ENCODE data around the gene ANKH.

The ANKH gene

DNA sequence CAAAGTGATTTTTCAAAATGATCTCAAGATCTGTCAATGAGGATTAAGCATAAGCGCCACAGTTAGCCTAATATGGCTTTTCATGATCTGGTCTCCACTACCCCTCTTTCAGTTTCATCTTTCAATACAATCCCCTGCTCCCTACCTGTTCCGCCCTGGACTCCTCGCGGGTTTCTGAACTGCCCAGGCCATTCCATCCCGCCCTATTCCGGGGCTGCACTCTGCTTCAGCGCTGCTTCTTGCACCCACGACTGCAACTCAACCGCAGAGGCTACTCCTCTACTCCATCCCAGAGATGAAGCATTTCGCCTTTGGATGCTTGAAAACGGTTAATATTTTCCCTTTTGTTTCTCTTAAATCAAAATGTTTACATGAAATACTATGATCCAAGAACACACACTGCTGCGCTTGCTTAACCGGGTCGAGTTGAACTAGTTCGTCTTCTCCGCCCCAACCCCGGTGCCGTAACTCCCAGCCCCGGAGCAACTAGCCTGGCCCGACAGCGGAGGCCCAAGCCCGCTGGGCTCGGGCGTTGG is 207.8 kb downstream of the ANKH start:
- TF ChIP-seq, protein P1, sequence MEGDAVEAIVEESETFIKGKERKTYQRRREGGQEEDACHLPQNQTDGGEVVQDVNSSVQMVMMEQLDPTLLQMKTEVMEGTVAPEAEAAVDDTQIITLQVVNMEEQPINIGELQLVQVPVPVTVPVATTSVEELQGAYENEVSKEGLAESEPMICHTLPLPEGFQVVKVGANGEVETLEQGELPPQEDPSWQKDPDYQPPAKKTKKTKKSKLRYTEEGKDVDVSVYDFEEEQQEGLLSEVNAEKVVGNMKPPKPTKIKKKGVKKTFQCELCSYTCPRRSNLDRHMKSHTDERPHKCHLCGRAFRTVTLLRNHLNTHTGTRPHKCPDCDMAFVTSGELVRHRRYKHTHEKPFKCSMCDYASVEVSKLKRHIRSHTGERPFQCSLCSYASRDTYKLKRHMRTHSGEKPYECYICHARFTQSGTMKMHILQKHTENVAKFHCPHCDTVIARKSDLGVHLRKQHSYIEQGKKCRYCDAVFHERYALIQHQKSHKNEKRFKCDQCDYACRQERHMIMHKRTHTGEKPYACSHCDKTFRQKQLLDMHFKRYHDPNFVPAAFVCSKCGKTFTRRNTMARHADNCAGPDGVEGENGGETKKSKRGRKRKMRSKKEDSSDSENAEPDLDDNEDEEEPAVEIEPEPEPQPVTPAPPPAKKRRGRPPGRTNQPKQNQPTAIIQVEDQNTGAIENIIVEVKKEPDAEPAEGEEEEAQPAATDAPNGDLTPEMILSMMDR (IDR thresholded peaks at IDR 0.05; ENCODE audit: low read depth, low read length) = no peak
- no peak for DNase-seq (ENCODE audit: extremely low read depth, low read depth)

GRCh38 chr5:14662721-14663260 is 208.8 kb downstream of the ANKH start:
- TF ChIP-seq, protein P1 (IDR thresholded peaks at IDR 0.05; ENCODE audit: low read depth, low read length) = no peak
- no peak for DNase-seq (ENCODE audit: extremely low read depth, low read depth)

GRCh38 chr5:14660833-14661232 is 210.7 kb downstream of the ANKH start:
- DNase-seq (ENCODE audit: extremely low read depth, low read depth) = no peak
- TF ChIP-seq, protein P1 (IDR thresholded peaks at IDR 0.05; ENCODE audit: low read depth, low read length) = no peak

DNA sequence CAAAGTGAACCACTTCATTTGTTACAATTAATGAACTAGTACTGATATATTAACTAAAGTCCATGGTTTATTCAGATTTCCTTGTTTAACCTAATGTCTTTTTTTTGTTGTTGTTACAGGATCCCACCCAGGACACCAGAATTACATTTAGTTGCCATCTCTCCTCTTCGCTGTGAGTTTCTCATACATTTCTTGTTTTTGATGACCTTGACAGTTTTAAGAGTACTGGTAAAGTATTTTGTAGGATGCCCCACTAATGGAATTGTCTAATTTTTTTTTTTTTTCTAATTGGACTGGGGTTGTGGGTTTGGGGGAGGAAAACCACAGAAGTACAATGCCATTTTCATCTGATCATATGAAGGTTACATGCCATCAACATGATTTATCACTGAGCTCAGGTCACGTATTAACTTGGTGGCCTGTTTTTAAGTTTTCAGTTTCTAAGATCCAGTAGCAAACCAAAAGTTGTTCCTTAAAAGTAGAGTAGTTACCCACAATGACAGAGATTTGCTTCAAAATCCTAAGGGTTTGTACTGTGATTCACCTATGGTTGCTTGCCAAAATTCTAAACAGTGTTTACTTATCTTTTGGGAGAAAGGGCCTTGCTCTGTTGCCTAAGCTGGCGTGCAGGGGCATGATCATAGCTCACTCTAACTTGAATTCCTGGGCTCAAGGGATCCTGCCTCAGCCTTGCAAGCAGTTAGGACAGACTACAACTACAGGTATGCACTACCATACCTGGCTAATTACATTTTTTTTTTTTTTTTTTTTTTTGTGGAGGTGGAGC is 211.6 kb downstream of the ANKH start:
- TF ChIP-seq, protein P1 (IDR thresholded peaks at IDR 0.05; ENCODE audit: low read depth, low read length) = no peak
- DNase-seq (ENCODE audit: extremely low read depth, low read depth) = peak; percentile 40

GRCh38 chr5:14656898-14657297 is 214.7 kb downstream of the ANKH start:
- no peak for DNase-seq (ENCODE audit: extremely low read depth, low read depth)
- TF ChIP-seq, protein P1 (IDR thresholded peaks at IDR 0.05; ENCODE audit: low read depth, low read length) = no peak

GRCh38 chr5:14655146-14655741 is 216.3 kb downstream of the ANKH start:
- no peak for DNase-seq (ENCODE audit: extremely low read depth, low read depth)
- TF ChIP-seq, protein P1 (IDR thresholded peaks at IDR 0.05; ENCODE audit: low read depth, low read length) = no peak

All from AG09319 (cell line).